GM19438 (cell line): ENCODE results near the gene SH3TC2.

Source experiments
- ATAC-seq: cut with Tn5 transposase; IDR thresholded peaks from one replicate; pipeline ENCODE4 v1.9.1; 2021; ENCODE audit warnings: low read depth; ENCODE audit not compliant: unreplicated experiment

SH3TC2 gene

GRCh38 chr5:149002761-149003689 is 59.8 kb downstream of the SH3TC2 start:
- no peak for ATAC-seq

- no peak for ATAC-seq
These were observed 60.8 kb downstream of the SH3TC2 start for GRCh38 chr5:149002053-149002452.

GRCh38 chr5:149001162-149001561 is 61.7 kb downstream of the SH3TC2 start:
- no peak for ATAC-seq

GRCh38 chr5:148999741-149000140 is 63.1 kb downstream of the SH3TC2 start:
- ATAC-seq, result no peak

GRCh38 chr5:148998174-148998797 is 64.6 kb downstream of the SH3TC2 start:
- no peak for ATAC-seq

GRCh38 chr5:148996270-148996669 is 66.6 kb downstream of the SH3TC2 start:
- ATAC-seq, result no peak

- no peak for ATAC-seq
These were observed 67.1 kb downstream of the SH3TC2 start for GRCh38 chr5:148995791-148996190.

GRCh38 chr5:148993283-148993936 is 69.5 kb downstream of the SH3TC2 start:
- ATAC-seq, result no peak

GRCh38 chr5:148992265-148992664 is 70.6 kb downstream of the SH3TC2 start:
- no peak for ATAC-seq

- no peak for ATAC-seq
These were observed 71.3 kb downstream of the SH3TC2 start for GRCh38 chr5:148991566-148991965.

GRCh38 chr5:148990817-148991216 is 72.0 kb downstream of the SH3TC2 start:
- no peak for ATAC-seq

- ATAC-seq, result no peak
These were observed 73.3 kb downstream of the SH3TC2 start for GRCh38 chr5:148989567-148989966.

GRCh38 chr5:148988328-148988727 is 74.5 kb downstream of the SH3TC2 start:
- no peak for ATAC-seq

- no peak for ATAC-seq
These were observed 76.2 kb downstream of the SH3TC2 start for GRCh38 chr5:148986636-148987035.

GRCh38 chr5:148984345-148984744 is 78.5 kb downstream of the SH3TC2 start:
- ATAC-seq, result no peak

GRCh38 chr5:148981353-148981752 is 81.5 kb downstream of the SH3TC2 start:
- no peak for ATAC-seq

GRCh38 chr5:148980731-148981130 is 82.1 kb downstream of the SH3TC2 start:
- ATAC-seq, result no peak

GRCh38 chr5:148979083-148979723 is 83.7 kb downstream of the SH3TC2 start:
- ATAC-seq, result no peak

- ATAC-seq, result no peak
These were observed 84.3 kb downstream of the SH3TC2 start for GRCh38 chr5:148978370-148979082.
